NCI-H748 (cell line): Measurements from ENCODE around the gene ZNF485.
A peak's percentile ranks its signal among the peaks of the same experiment; 100 is the strongest.

Experiments used
- DNase-seq: peaks from one replicate; lab custom pipeline; 2025; ENCODE audit not compliant: unreplicated experiment; lab: John Stamatoyannopoulos, UW

Gene ZNF485

GRCh38 chr10:43667317-43667731 is 61.1 kb downstream of the ZNF485 start:
- DNase-seq: peak; percentile 41
